GM13977 (cell line): ENCODE measurements around the gene IRAK4.

Source experiments
- DNase-seq: peaks from one replicate; pipeline ENCODE4 v3.0.0; 2012; ENCODE audit warnings: low spot score
- CTCF ChIP-seq: IDR thresholded peaks from 2 replicates; pipeline ENCODE4 v1.5.1; 2012; ENCODE audit warnings: mild to moderate bottlenecking, control low read depth; ENCODE audit not compliant: insufficient read depth; ENCODE audit errors: extremely low read depth, missing control alignments
- in situ Hi-C: fragments of 300-500 bp; cut with MboI; formaldehyde crosslinking; loops from one replicate; pipeline ENCODE4 v1.12.0; 2022; ENCODE audit warnings: low sequenced_read_pairs, low pct_unique_long_range_greater_than_20kb, mixed read lengths, inconsistent platforms; ENCODE audit not compliant: unreplicated experiment

Gene IRAK4

GRCh38 chr12:43758728-43759563 lies at the start of gene IRAK4, which contains the start of gene PUS7L:
TSS of gene IRAK4 (plus strand) at chr12:43758951. CDS start at chr12:43768112, 9,161 bp downstream.
TSS of gene PUS7L (minus strand) at chr12:43758790. CDS start at chr12:43755245, 3,545 bp downstream.
- DNase-seq = peak; percentile 92
- in situ Hi-C loops = no loop called here
- TF ChIP-seq CTCF = peak; percentile 54

- in situ Hi-C loops = no loop called here
- DNase-seq = no peak
- TF ChIP-seq CTCF = no peak
These were observed 47.4 kb upstream of the IRAK4 start for GRCh38 chr12:43711348-43711747.

GRCh38 chr12:43722621-43723020 lies 36.1 kb upstream of the IRAK4 start:
- DNase-seq = no peak
- in situ Hi-C loops = no loop called here
- TF ChIP-seq CTCF = no peak

GRCh38 chr12:43723134-43723533 lies 35.6 kb upstream of the IRAK4 start:
- no peak for TF ChIP-seq CTCF
- no peak for DNase-seq
- in situ Hi-C loops = no loop called here

GRCh38 chr12:43728117-43728516 lies 30.6 kb upstream of the IRAK4 start:
- TF ChIP-seq CTCF = peak; percentile 23
- DNase-seq = no peak
- in situ Hi-C loops = no loop called here

GRCh38 chr12:43728698-43729097 lies 30.1 kb upstream of the IRAK4 start:
- TF ChIP-seq CTCF = no peak
- DNase-seq = no peak
- in situ Hi-C loops = no loop called here
